Kidney tubule cell (primary cell): Measurements from ENCODE around the gene TICAM1.
"Not testable (repeated sequence)": the region's sequence is repeated elsewhere in the genome, so short reads cannot be mapped to it uniquely, and the experiment has no call there.

ENCODE experiments used
- DNase-seq: peaks from one replicate; pipeline ENCODE4 v3.0.0-alpha.2; 2018; ENCODE audit warnings: low spot score

TICAM1 gene

GRCh38 chr19:4844348-4845179 is 13.1 kb upstream of the TICAM1 start:
- DNase-seq: peak; percentile 90

- no peak for DNase-seq
Observed at GRCh38 chr19:4843647-4843965, 12.1 kb upstream of the TICAM1 start.

- DNase-seq: no peak
Observed at GRCh38 chr19:4839192-4839591, 7.7 kb upstream of the TICAM1 start.

GRCh38 chr19:4832776-4833175 is 1.3 kb upstream of the TICAM1 start:
- no peak for DNase-seq

GRCh38 chr19:4831979-4832340 is 448 bp upstream of the TICAM1 start:
- not testable (repeated sequence) for DNase-seq

- DNase-seq: peak; percentile 16
Observed at GRCh38 chr19:4830768-4831265, 695 bp downstream of the TICAM1 start.

GRCh38 chr19:4830332-4830731 is 1.2 kb downstream of the TICAM1 start:
- no peak for DNase-seq

GRCh38 chr19:4829001-4829712 is 2.4 kb downstream of the TICAM1 start:
- peak; percentile 54 for DNase-seq

- DNase-seq: no peak
Observed at GRCh38 chr19:4823577-4823976, 7.9 kb downstream of the TICAM1 start.

- DNase-seq: not testable (repeated sequence)
Observed at GRCh38 chr19:4822354-4822753, 9.2 kb downstream of the TICAM1 start.

- no peak for DNase-seq
Observed at GRCh38 chr19:4821265-4821664, 10.2 kb downstream of the TICAM1 start.

- DNase-seq: no peak
Observed at GRCh38 chr19:4817467-4818277, 13.8 kb downstream of the TICAM1 start.

- no peak for DNase-seq
Observed at GRCh38 chr19:4816950-4817278, 14.6 kb downstream of the TICAM1 start.

- DNase-seq: no peak
Observed at GRCh38 chr19:4816202-4816949, 15.1 kb downstream of the TICAM1 start.

- DNase-seq: peak; percentile 84
Observed at GRCh38 chr19:4815426-4816201, 15.9 kb downstream of the TICAM1 start.

- peak; percentile 15 for DNase-seq
Observed at GRCh38 chr19:4814625-4815425, 16.7 kb downstream of the TICAM1 start.

GRCh38 chr19:4811328-4812131 is 20.0 kb downstream of the TICAM1 start:
- peak; percentile 60 for DNase-seq

GRCh38 chr19:4807188-4807587 is 24.3 kb downstream of the TICAM1 start:
- DNase-seq: peak; percentile 37

GRCh38 chr19:4806384-4806783 is 25.1 kb downstream of the TICAM1 start:
- DNase-seq: no peak
